ENCODE measurements around the gene TANGO6.

DNA sequence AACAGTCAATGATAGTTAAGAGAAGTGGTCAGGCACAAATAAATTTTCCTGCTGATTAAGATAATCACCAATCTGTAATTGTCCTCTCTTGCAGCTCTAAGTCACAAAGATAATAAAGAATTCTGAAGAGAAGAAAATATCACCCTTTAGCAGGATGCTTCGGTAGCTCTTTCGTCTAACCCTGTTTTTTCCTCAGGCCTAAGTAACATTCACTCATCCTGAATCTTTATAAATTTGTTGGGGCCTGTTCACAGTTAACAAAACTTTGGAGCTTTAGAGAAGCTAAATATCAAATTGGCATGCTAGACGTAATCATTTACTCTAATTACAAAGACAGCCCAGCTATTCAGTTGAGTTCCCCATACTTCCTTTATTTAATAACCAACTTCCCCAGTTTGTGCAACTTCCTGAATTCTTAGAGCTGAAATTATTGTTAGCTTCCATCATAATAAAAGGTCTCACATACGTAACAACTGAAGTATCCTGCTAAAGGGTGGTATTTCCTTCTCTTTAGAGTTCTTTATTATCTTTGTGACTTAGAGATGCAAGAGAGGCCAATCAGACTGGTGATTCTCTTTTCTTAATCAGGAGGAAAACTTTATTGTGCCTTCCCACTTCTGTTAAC, 118.6 kb downstream of the TANGO6 start:
- TF ChIP-seq, protein P1, sequence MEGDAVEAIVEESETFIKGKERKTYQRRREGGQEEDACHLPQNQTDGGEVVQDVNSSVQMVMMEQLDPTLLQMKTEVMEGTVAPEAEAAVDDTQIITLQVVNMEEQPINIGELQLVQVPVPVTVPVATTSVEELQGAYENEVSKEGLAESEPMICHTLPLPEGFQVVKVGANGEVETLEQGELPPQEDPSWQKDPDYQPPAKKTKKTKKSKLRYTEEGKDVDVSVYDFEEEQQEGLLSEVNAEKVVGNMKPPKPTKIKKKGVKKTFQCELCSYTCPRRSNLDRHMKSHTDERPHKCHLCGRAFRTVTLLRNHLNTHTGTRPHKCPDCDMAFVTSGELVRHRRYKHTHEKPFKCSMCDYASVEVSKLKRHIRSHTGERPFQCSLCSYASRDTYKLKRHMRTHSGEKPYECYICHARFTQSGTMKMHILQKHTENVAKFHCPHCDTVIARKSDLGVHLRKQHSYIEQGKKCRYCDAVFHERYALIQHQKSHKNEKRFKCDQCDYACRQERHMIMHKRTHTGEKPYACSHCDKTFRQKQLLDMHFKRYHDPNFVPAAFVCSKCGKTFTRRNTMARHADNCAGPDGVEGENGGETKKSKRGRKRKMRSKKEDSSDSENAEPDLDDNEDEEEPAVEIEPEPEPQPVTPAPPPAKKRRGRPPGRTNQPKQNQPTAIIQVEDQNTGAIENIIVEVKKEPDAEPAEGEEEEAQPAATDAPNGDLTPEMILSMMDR (IDR thresholded peaks at IDR 0.05): no peak
- TF ChIP-seq POLR2A (IDR thresholded peaks at IDR 0.05): no peak

Measured in body of pancreas (tissue), 4 donors.